HG03196 (cell line): ENCODE measurements around the gene PDZRN3.

Experiments used
- ATAC-seq: cut with Tn5 transposase; IDR thresholded peaks from one replicate; pipeline ENCODE4 v1.9.1; 2021; ENCODE audit not compliant: unreplicated experiment

PDZRN3 gene

DNA sequence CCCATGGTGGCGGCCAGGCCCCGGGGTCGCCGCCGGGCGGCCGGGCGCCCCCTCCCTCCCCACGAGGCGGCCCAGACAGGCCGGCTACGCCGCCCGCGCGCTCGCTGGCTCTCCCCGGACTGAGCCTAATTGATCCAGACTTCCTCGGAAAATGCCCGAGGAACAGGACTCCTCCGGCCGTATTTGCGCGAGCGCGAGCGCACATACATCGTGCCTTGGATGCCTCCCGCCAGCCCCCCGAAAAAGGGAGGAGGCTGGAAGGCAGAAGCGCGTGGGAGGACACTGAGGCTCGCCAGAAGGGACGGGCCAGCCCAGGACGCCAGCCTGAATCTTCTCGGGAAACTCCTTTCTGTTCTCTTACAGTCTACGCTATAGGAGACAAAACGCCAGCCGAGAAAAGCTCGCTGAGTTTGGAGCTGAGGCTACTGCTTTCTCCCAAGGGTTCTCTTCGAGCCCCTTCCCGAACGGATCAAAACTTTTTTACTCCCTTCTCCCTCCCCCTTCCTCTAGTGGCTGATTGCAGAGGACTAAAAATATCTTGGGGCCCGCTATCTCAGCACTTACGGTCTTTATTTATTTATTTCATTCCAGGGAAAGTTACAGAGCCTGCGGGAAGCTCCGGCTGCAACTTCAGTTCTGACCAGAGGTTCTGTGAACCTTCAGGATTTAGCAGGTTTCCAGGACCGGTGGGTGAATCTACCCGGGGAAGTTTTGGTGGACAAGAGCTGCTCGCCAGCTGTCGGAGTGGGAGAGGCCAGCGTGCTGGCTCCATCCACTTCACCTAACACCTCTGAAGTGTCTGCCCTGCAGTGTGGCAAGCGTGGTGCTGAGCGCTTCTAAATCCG lies at the start of gene PDZRN3:
Gene PDZRN3, minus strand, starts transcription at position 121 of the 845 bp plus-strand sequence.
- ATAC-seq: no peak

DNA sequence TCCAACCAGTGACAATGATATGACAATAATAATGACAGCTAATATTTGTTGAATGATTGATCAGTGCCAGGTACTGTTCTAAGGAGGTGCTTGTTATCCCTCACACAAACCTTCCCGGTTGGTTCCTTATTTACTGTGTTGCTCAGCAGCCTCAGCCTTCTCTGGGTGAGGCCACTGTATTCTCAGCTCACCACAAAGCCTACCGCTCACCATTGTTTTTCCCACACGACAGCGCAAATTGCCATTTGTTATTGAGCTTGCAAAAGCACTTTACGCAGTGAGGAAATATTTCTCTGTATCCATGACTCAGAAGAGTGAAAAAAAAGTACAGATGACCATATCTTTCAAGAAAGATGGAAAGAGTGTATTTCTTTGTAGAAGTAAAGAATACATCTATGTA lies 49.5 kb upstream of the PDZRN3 start:
- no peak for ATAC-seq

GRCh38 chr3:73669260-73669659 lies 44.5 kb upstream of the PDZRN3 start:
- no peak for ATAC-seq

DNA sequence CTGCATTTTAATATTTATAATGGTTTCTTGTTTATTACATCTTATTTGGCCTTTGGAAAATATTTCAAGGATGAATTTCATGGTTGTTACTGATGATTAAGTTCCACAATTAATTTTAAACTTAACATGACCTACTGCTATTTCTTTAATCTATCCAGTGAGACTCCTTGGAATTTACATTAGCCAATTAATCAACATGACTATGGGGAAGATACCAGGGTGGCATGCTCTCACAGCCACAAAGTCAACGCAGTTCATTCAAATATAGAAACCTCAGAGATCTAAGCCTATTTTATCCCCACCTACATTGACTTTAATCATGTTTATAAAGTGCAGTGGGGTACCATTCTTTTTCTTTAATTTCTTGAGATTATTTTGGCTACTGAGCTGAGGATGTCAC lies 43.6 kb upstream of the PDZRN3 start:
- ATAC-seq: no peak

- ATAC-seq: no peak
These were observed 43.1 kb upstream of the PDZRN3 start for GRCh38 chr3:73667889-73668288.

DNA sequence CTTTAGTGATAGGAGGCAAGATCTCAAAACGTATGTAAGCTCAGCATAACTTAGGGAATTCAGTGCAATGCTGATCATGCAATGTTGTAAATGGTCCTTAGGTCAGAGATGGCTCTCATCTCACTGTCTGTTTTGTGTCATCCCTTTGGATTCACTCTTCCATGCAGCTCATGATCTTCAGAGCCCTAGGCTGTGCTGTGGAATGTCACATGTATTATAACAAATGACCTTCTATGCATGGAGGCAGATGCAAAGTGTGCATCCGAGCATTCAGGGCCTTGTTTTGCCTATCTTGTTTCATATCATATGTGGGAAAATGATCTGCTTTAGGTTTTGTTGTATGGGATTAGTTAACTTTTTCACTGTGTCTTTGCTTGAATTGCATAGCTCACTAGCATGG lies 40.5 kb upstream of the PDZRN3 start:
- no peak for ATAC-seq

- ATAC-seq: no peak
These were observed 39.6 kb upstream of the PDZRN3 start for GRCh38 chr3:73664389-73664788.

GRCh38 chr3:73663495-73663894 lies 38.8 kb upstream of the PDZRN3 start:
- no peak for ATAC-seq

DNA sequence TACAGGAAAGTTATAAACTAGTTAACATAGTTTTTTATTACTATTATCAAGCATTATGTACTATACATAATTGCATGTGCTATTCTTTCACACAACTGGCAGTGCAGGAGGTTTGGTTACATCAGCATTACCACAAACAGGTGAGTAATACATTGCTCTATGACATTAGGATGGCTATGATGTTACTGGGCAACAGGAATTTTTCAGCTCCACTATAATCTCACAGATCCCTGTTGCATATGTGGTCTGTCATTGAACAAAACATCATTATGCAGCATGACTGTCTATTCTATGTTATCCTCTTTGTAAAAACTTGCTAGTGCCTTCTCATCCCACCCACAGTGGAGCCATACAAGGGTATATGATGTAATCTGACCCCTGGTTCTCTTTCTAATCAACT lies 36.5 kb upstream of the PDZRN3 start:
- no peak for ATAC-seq

DNA sequence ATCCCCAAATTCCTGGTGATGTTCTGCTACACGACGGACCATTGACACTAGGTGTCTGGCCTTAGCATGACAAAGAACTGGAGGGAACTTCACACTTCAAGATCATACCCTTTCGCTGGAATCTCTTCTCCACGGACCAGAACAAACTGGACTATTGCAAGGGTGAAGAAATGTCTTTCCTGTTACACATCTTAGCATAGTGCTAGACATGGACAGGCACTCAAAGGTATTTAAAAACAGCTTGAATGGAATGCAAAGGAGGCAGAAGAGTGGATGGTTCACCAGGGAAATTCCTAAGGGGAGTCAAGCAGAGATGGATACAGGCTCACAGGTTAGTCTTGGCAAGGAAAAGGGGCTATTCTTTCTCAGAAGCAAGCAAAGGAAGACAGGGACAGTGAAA lies 33.5 kb upstream of the PDZRN3 start:
- ATAC-seq: no peak

DNA sequence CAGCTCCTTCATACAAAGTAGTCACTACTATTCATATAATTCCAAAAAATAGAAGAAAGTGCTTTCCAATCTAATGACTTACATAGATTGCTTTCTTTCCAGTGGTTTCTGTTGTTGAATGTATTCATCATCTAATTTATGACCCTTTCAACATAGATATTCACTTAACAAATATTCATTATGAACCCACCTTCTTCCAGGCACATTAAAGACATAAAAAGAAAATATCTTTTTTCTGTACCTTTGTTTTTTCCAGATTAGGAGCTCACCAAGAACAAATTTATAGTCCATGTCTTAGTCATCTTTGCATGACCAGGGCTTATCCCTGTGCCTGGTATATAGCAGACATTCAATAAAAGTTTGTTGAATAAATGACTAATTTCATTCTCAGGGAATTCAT lies 32.4 kb upstream of the PDZRN3 start:
- no peak for ATAC-seq

GRCh38 chr3:73656241-73656890 lies 31.6 kb upstream of the PDZRN3 start:
- no peak for ATAC-seq

- ATAC-seq: no peak
These were observed 30.5 kb upstream of the PDZRN3 start for GRCh38 chr3:73655197-73655596.

- ATAC-seq: no peak
These were observed 29.1 kb upstream of the PDZRN3 start for GRCh38 chr3:73653877-73654276.

- ATAC-seq: no peak
These were observed 28.6 kb upstream of the PDZRN3 start for GRCh38 chr3:73653351-73653750.

- ATAC-seq: no peak
These were observed 28.2 kb upstream of the PDZRN3 start for GRCh38 chr3:73652896-73653295.

- ATAC-seq: no peak
These were observed 12.3 kb upstream of the PDZRN3 start for GRCh38 chr3:73637042-73637441.

GRCh38 chr3:73635254-73635653 lies 10.5 kb upstream of the PDZRN3 start:
- ATAC-seq: no peak

- ATAC-seq: no peak
These were observed 9.2 kb upstream of the PDZRN3 start for GRCh38 chr3:73633916-73634344.

- no peak for ATAC-seq
These were observed 8.7 kb upstream of the PDZRN3 start for GRCh38 chr3:73633453-73633852.

DNA sequence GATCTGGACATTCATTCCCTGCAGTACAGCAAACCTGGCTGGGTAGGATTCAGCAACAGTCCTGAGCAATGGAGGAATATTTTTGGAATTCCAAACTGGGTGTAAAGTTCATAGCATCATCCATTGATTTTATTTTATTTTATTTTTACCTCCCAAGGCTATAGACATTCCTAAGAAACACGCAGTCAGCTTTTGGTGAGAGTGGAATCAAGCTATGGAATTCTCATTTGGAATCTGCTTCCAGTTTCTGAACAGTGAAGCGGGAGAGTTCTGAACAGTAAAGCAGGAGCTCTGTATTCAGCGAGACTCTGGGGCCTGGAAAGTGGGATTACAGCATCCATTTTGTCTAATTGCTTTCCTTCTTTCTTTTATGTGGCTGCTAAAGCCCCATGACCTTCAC lies 1.4 kb upstream of the PDZRN3 start:
- ATAC-seq: no peak

DNA sequence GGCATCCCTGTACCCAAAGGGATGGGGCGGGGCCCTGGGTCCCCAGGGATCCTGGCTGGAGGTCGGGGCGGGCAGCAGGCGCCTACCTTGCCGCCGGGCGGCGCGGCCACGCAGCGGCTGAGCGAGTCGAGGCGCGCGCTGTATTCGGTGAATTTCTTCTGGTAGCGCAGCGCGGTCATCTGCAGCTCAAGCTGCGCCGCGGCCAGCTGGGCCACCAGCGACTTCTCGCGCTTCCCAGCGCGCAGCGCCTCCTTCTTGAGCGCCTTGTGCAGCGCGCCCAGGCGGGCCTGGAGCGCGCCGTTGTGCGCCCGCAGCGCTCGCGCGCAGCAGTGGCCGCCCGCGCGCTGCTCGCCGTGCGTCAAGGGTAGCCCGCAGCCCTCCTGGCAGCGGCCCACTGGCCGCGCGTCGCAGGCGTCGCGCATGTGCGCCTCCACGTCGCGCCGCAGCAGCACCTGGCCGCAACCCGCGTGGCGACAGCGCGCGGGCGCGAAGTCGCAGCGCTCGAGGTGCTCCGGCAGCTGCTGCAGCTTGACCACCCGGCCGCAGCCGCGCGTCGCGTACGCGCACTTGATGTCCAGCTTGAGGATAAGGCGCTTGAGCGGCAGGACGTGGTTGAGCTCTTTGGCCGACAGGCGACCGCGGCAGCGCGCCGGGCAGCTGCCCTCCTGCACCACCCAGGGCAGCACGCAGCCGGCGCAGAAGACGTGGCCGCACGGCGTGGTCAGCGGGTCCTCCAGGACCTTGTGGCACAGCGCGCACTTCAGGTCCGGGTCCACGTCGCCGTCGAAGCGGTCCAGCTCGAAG lies 522 bp downstream of the PDZRN3 start:
- no peak for ATAC-seq
